Measurements from ENCODE around the gene PDIK1L. TPM values are rescaled to one million over a fixed set of nuclear protein-coding genes. Genes with fewer than 3 reads are reported as not detected.

PDIK1L gene
- total RNA-seq, 1 experiment from 2014 or later, result 5.6 TPM

- no CpG with 5 or more reads among the region's 6 CpGs for WGBS (ENCODE audit: extremely low coverage, insufficient read length, low lambda C conversion rate)
- no peaks in the 10 kb centered on the region for H3K36me3 Mint-ChIP-seq (ENCODE audit: insufficient read depth in 1 of 3, low read depth in 3 of 3)
- Histone ChIP-seq H2BK12ac (ENCODE audit: insufficient read length, low read depth, low read length) (no peak overlapping the region), H2AFZ (ENCODE audit: low read length) (no peak overlapping the region), H3K27me3 (ENCODE audit: insufficient read depth, low read length) (peaks cover 1% of the 10 kb centered on the region; the same call in 1 of the 2 replicates), H2AK5ac (ENCODE audit: insufficient read length, low read length) (no peak overlapping the region), H3K23ac (ENCODE audit: insufficient read length, low read depth, low read length) (no peak overlapping the region), H4K20me1 (ENCODE audit: control insufficient read depth, insufficient read depth, insufficient read length) (no peaks in the 10 kb centered on the region), H4K5ac (ENCODE audit: insufficient read length, low read depth, low read length) (no peak overlapping the region), H4K8ac (replicated peaks; ENCODE audit: insufficient read length, low read depth, low read length) (no peak overlapping the region), H3K4me2 (ENCODE audit: insufficient read depth, insufficient read length, low read length) (no peak overlapping the region), H3K79me1 (ENCODE audit: insufficient read depth, low read depth, low read length, poor library complexity, severe bottlenecking) (no peaks in the 10 kb centered on the region), H3K4ac (ENCODE audit: low read depth, low read length) (no peak overlapping the region), H3K23me2 (ENCODE audit: insufficient read length, low read depth, low read length, poor library complexity, severe bottlenecking) (no peaks in the 10 kb centered on the region), H3K4me1 (ENCODE audit: insufficient read depth, low read length) (0 out of 2 replicates have a peak, but pooled peaks cover 2% of the 10 kb centered on the region), H3T11ph (ENCODE audit: low read length) (no peak overlapping the region), H2BK120ac (ENCODE audit: low read depth, low read length, poor library complexity, severe bottlenecking) (no peak overlapping the region), H3K79me2 (ENCODE audit: insufficient read depth, low read length) (no peaks in the 10 kb centered on the region), H3K27ac (ENCODE audit: insufficient read length, low read depth, low read length) (no peak overlapping the region), H2BK15ac (ENCODE audit: low read depth, low read length) (no peak overlapping the region), H3K56ac (ENCODE audit: insufficient read length, low read depth, low read length) (no peak overlapping the region), H3K9me3 (ENCODE audit: control insufficient read depth, low read depth, low read length) (no peaks in the 10 kb centered on the region), H3K18ac (ENCODE audit: insufficient read length, low read depth, low read length) (no peak overlapping the region), H2BK5ac (ENCODE audit: insufficient read length, low read length) (no peak overlapping the region), H4K91ac (ENCODE audit: insufficient read length, low read depth, low read length) (no peak overlapping the region), H2BK20ac (ENCODE audit: low read depth, low read length, poor library complexity, severe bottlenecking) (no peak overlapping the region), H3K9ac (ENCODE audit: extremely low read depth, insufficient read length, low read length) (no peak overlapping the region), H3K14ac (ENCODE audit: insufficient read depth, low read length) (no peak overlapping the region; the same call in 1 of the 2 replicates)
- H3K9me3 Mint-ChIP-seq, result no peaks in the 10 kb centered on the region
- H3K4me1 Mint-ChIP-seq, result no peaks in the 10 kb centered on the region
- TF ChIP-seq CTCF (conservative IDR thresholded peaks at IDR 0.05), result no peak
- H3K27ac Mint-ChIP-seq, result no peak overlapping the region
- no peak for DNase-seq
- H3K27me3 Mint-ChIP-seq (ENCODE audit: low read depth), result peaks cover 79% of the 10 kb centered on the region
- H3K4me3 Mint-ChIP-seq, result no peak overlapping the region
These were observed 34.3 kb downstream of the PDIK1L start for GRCh38 chr1:26145960-26146294.
